Lower lobe of right lung (tissue), 2 donors: ENCODE results near the gene ERG28. TPM values are rescaled to one million over a fixed set of nuclear protein-coding genes. Genes with fewer than 3 reads are reported as not detected.

Source experiments
- ATAC-seq, 2 donors: fragments of 200-7000 bp; cut with Tn5 transposase; one replicate each; pipeline ENCODE4 v1.9.1; 2020 to 2022; ENCODE audit warnings: mild to moderate bottlenecking in 2 of 2, moderate library complexity in 2 of 2
- DNase-seq: peaks from one replicate; pipeline ENCODE4 v3.0.0-alpha.2; 2020
- H3K27ac ChIP-seq: fragments of 200-600 bp; one replicate; pipeline ENCODE4 v1.8.0; 2022
- H3K27me3 ChIP-seq: fragments of 200-600 bp; one replicate; pipeline ENCODE4 v1.8.0; 2022; ENCODE audit warnings: low read depth
- H3K36me3 ChIP-seq: fragments of 200-600 bp; one replicate; pipeline ENCODE4 v1.8.0; 2022; ENCODE audit warnings: mild to moderate bottlenecking
- H3K4me1 ChIP-seq: fragments of 200-600 bp; one replicate; pipeline ENCODE4 v1.8.0; 2022
- H3K4me3 ChIP-seq: fragments of 200-600 bp; one replicate; pipeline ENCODE4 v1.8.0; 2022; ENCODE audit warnings: mild to moderate bottlenecking
- H3K9me3 ChIP-seq: fragments of 200-600 bp; one replicate; pipeline ENCODE4 v1.8.0; 2022
- CTCF ChIP-seq: fragments of 200-600 bp; IDR thresholded peaks from one replicate; pipeline ENCODE4 v1.8.0; 2022; ENCODE audit warnings: antibody characterized with exemption, mild to moderate bottlenecking
- intact Hi-C: fragments of 100-400 bp; cut with DNase I; formaldehyde crosslinking; loops from one replicate; pipeline ENCODE4 v1.11.0; 2022
- total RNA-seq: library from RNA; stranded (reverse); fragmentation: NEBNext Ultra II Directional; extraction: Animal tissue kit (Norgen Biotek cat#: 25700); gene quantifications from one replicate; pipeline ENCODE4 v1.2.1, GENCODE V29; 2021
- donor health status: DM: no; HTN: yes; CAD: no; lungs with severe emphysema.

Gene ERG28
- total RNA-seq, 1 donor from 2014 or later: 30.2 TPM

GRCh38 chr14:75612157-75612556 is 48.5 kb downstream of the ERG28 start:
- intact Hi-C loops: no loop called here
- H3K4me3 ChIP-seq: no peak overlapping the region
- TF ChIP-seq CTCF: no peak
- no peak overlapping the region for H3K27ac ChIP-seq
- no peaks in the 10 kb centered on the region for H3K36me3 ChIP-seq
- DNase-seq (no peak), ATAC-seq (no peak)
- H3K9me3 ChIP-seq: no peaks in the 10 kb centered on the region
- H3K27me3 ChIP-seq: no peaks in the 10 kb centered on the region
- H3K4me1 ChIP-seq: peaks cover 28% of the 10 kb centered on the region

GRCh38 chr14:75610834-75611233 is 49.8 kb downstream of the ERG28 start:
- intact Hi-C loops: no loop called here
- H3K27me3 ChIP-seq: no peaks in the 10 kb centered on the region
- DNase-seq (no peak), ATAC-seq (no peak)
- no peaks in the 10 kb centered on the region for H3K9me3 ChIP-seq
- peaks cover 38% of the 10 kb centered on the region for H3K4me1 ChIP-seq
- no peak for TF ChIP-seq CTCF
- H3K36me3 ChIP-seq: no peaks in the 10 kb centered on the region
- peak overlapping the region; percentile 70 for H3K27ac ChIP-seq
- H3K4me3 ChIP-seq: no peak overlapping the region

GRCh38 chr14:75609606-75610475 is 50.8 kb downstream of the ERG28 start:
- H3K27me3 ChIP-seq: no peaks in the 10 kb centered on the region
- no peaks in the 10 kb centered on the region for H3K36me3 ChIP-seq
- no peak for TF ChIP-seq CTCF
- H3K27ac ChIP-seq: peak overlapping the region; percentile 70
- DNase-seq (no peak), ATAC-seq (peak; percentile 55 to 73)
- H3K9me3 ChIP-seq: no peaks in the 10 kb centered on the region
- H3K4me3 ChIP-seq: no peak overlapping the region
- H3K4me1 ChIP-seq: peaks cover 47% of the 10 kb centered on the region
- intact Hi-C loops: no loop called here

GRCh38 chr14:75609116-75609515 is 51.6 kb downstream of the ERG28 start:
- H3K27ac ChIP-seq: peak overlapping the region; percentile 70
- ATAC-seq: no peak
- intact Hi-C loops: no loop called here

More at GRCh38 chr14:75609116-75609515, 51.6 kb downstream of the ERG28 start:
- DNase-seq: no peak
- H3K36me3 ChIP-seq: no peaks in the 10 kb centered on the region
- H3K4me3 ChIP-seq: no peak overlapping the region
- no peaks in the 10 kb centered on the region for H3K27me3 ChIP-seq
- H3K9me3 ChIP-seq: no peaks in the 10 kb centered on the region
- no peak for TF ChIP-seq CTCF
- peaks cover 53% of the 10 kb centered on the region for H3K4me1 ChIP-seq
